Measurements from ENCODE around the gene ZBTB46.

GRCh38 chr20:63738687-63739129 is 92.4 kb downstream of the ZBTB46 start:
- no peak for TF ChIP-seq HOXA7 (CRISPR knock-in tag; IDR thresholded peaks at IDR 0.05; ENCODE audit: borderline replicate concordance)
- TF ChIP-seq CTCF (tag by site-specific recombination; IDR thresholded peaks at IDR 0.05): no peak
- no peak for TF ChIP-seq ZNF777 (tag by site-specific recombination; IDR thresholded peaks at IDR 0.05; ENCODE audit: borderline replicate concordance)
- TF ChIP-seq ZNF501 (tag by site-specific recombination; IDR thresholded peaks at IDR 0.05): no peak
- no peak for TF ChIP-seq ZNF529 (tag by site-specific recombination; IDR thresholded peaks at IDR 0.05; ENCODE audit: insufficient replicate concordance)
- no peak for TF ChIP-seq ZNF274 (IDR thresholded peaks at IDR 0.05; ENCODE audit: low read length)
- no peak for TF ChIP-seq ZNF274 (tag by site-specific recombination; IDR thresholded peaks at IDR 0.05; ENCODE audit: borderline replicate concordance)
